ENCODE data around the gene KAT8.
"Not testable (repeated sequence)": the region's sequence is repeated elsewhere in the genome, so short reads cannot be mapped to it uniquely, and the experiment has no call there.

The KAT8 gene

DNA sequence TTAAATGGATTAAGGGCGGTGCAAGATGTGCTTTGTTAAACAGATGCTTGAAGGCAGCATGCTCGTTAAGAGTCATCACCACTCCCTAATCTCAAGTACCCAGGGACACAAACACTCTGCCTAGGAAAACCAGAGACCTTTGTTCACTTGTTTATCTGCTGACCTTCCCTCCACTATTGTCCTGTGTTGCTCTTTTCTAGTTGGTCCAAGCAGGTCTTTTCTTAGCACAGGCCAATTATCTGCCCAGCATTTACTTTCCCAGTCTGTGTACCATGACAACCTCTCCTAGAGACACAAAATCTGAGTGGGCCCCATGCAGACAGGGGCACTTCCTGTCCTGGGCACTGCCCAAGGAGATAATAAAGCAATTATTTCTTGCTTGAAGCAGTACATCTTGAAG, 52.6 kb downstream of the KAT8 start:
- not testable (repeated sequence) for H3K4me3 Mint-ChIP-seq

DNA sequence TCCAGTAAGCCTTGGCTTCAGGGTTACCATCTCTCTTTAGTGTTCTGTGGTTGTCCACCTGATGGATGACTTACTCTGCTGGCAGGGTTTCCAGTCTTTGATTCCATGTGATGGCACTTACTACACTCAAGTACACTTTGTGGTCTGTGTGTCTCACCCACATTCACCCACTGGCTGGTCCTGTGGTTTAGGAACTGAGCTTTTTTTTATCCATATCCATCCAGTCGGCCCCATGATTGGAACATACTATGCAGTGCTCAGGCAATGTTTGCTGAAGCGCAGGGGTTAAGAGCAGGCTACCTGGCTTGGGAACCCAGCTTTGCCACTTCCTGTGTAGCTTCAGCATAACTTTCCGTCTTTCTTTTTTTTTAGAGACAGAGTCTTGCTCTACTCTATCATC, 59.7 kb downstream of the KAT8 start:
- Mint-ChIP-seq H3K27me3 (no peaks in the 10 kb centered on the region), H3K36me3 (peaks cover 8% of the 10 kb centered on the region), H3K4me3 (peak overlapping the region; percentile 77), H3K27ac (peak overlapping the region; percentile 81), H3K9me3 (ENCODE audit: low read depth) (no peaks in the 10 kb centered on the region), H3K4me1 (ENCODE audit: low read depth) (peaks cover 28% of the 10 kb centered on the region)

More for the DNA sequence above, 52.6 kb downstream of the KAT8 start:
- not testable (repeated sequence) for H3K36me3 Mint-ChIP-seq; H3K9me3 Mint-ChIP-seq (ENCODE audit: low read depth); H3K27ac Mint-ChIP-seq; H3K27me3 Mint-ChIP-seq; H3K4me1 Mint-ChIP-seq (ENCODE audit: low read depth)

DNA sequence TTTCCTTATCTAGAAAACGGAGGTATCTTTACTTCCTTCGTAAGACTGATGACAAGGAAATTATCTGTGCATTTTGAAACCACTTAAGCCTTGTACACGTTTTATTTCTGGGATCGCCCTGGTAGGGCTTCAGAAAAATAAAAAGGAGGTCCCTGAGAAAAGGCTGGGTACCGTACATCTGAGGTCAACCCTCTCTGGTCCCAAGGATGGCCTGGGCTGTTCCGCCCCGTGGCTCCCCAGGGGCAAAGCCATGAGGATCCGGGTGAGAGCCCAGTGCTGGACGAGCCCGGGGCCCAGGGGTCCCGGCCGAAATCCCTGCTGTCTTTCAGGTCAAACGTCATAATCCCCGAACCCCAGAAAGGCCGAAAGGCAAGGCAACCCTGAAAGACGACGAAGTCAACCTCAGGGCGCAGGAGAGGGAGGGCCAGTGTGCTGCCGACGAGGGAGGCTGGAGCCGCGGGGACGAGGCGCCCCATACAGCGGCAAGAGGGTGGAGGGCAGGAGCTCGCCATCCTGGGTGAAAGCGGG, 61.8 kb downstream of the KAT8 start:
- Mint-ChIP-seq H3K27ac (peak overlapping the region; percentile 100), H3K27me3 (no peaks in the 10 kb centered on the region), H3K9me3 (ENCODE audit: low read depth) (no peaks in the 10 kb centered on the region), H3K36me3 (peaks cover 17% of the 10 kb centered on the region), H3K4me1 (ENCODE audit: low read depth) (peaks cover 49% of the 10 kb centered on the region), H3K4me3 (peak overlapping the region; percentile 99)

DNA sequence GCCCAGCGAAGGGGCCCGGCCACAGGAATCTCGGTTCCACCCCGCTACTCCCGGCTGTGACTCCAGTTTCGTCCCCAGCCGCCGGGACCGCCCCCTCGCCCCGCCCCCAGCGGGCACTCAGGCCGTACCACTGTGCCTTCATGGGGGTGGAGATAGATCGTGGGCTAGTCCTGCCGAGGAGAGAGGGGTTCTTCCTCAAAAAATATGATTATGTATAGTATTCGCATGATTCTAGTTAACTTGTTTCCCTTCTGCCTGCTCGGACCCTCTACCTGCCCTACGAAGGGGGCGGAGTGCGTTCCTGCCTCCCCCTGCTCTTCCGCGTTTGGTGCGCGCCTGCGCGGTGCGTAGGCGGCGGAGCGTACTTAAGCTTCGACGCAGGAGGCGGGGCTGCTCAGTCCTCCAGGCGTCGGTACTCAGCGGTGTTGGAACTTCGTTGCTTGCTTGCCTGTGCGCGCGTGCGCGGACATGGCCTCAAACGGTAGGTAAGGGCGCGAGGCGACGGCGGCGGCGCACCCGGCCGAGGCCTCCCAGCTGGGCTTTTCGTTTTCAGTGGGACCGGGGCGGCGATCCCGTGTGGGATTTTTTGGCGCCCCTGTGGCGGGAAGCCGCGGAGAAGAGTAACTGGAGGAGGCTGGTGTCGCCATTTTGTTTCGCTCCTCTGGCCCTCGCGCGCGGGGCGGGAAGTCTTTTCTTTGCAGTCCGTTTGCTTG, 62.4 kb downstream of the KAT8 start, which contains the start of gene FUS:
FUS (plus strand) TSS at position 393 of the 713 bp plus-strand sequence; CDS start at position 469, 76 bp downstream.
- Mint-ChIP-seq H3K9me3 (ENCODE audit: low read depth) (no peaks in the 10 kb centered on the region), H3K27ac (peak within 1 kb of the TSS; percentile 100), H3K4me1 (ENCODE audit: low read depth) (peaks cover 52% of the 10 kb centered on the region)

More for the DNA sequence above, 62.4 kb downstream of the KAT8 start, which contains the start of gene FUS:
- peak within 1 kb of the TSS; percentile 99 for H3K4me3 Mint-ChIP-seq
- H3K36me3 Mint-ChIP-seq = peaks cover 17% of the 10 kb centered on the region
- no peaks in the 10 kb centered on the region for H3K27me3 Mint-ChIP-seq

All from activated naive CD8-positive, alpha-beta T cell (primary cell).